Smooth muscle cell (in vitro differentiated cells): ENCODE results near the gene BCAS3. TPM values are rescaled to one million over a fixed set of nuclear protein-coding genes. Genes with fewer than 3 reads are reported as not detected.

Experiments used
- DNase-seq: peaks from one replicate; lab custom pipeline; 2025; ENCODE audit not compliant: unreplicated experiment; lab: John Stamatoyannopoulos, UW
- H2AFZ ChIP-seq: fragments of 200-600 bp; sonication (generic); 2 replicates; pipeline ENCODE4 v1.6.0; 2016; ENCODE audit warnings: antibody characterized with exemption, low read depth, mild to moderate bottlenecking
- H3F3A ChIP-seq: fragments of 200-600 bp; sonication (generic); 2 replicates; pipeline ENCODE4 v1.6.0; 2017; ENCODE audit warnings: antibody characterized with exemption, low read depth
- H3K27ac ChIP-seq: fragments of 200-600 bp; sonication (generic); 2 replicates; pipeline ENCODE4 v1.5.1; 2016; ENCODE audit warnings: low read depth, mild to moderate bottlenecking
- H3K27me3 ChIP-seq: fragments of 200-600 bp; sonication (generic); 2 replicates; pipeline ENCODE4 v1.6.1; 2016; ENCODE audit warnings: low read depth, mild to moderate bottlenecking
- H3K36me3 ChIP-seq: fragments of 200-600 bp; sonication (generic); 2 replicates; pipeline ENCODE4 v1.5.1; 2016; ENCODE audit warnings: low read depth
- H3K4me1 ChIP-seq: fragments of 200-600 bp; sonication (generic); 2 replicates; pipeline ENCODE4 v1.5.1; 2016; ENCODE audit warnings: low read depth
- H3K4me2 ChIP-seq: fragments of 200-600 bp; sonication (generic); 2 replicates; pipeline ENCODE4 v1.6.0; 2016; ENCODE audit warnings: mild to moderate bottlenecking
- H3K4me3 ChIP-seq: fragments of 200-600 bp; sonication (generic); 2 replicates; pipeline ENCODE4 v1.5.1; 2016; ENCODE audit warnings: mild to moderate bottlenecking
- H3K79me2 ChIP-seq: fragments of 200-600 bp; sonication (generic); 2 replicates; pipeline ENCODE4 v1.6.0; 2016; ENCODE audit warnings: low read depth, mild to moderate bottlenecking
- H3K9ac ChIP-seq: fragments of 200-600 bp; sonication (generic); 2 replicates; pipeline ENCODE4 v1.6.0; 2016; ENCODE audit warnings: low read depth
- H3K9me3 ChIP-seq: fragments of 200-600 bp; sonication (generic); replicated peaks from 2 replicates; pipeline ENCODE4 v1.5.1; 2016; ENCODE audit warnings: low read depth
- H4K20me1 ChIP-seq: fragments of 200-600 bp; sonication (generic); 2 replicates; pipeline ENCODE4 v1.6.0; 2016; ENCODE audit warnings: low read depth
- CTCF ChIP-seq: fragments of 200-600 bp; sonication (generic); IDR thresholded peaks from 2 replicates; pipeline ENCODE4 v1.5.1; 2017; ENCODE audit warnings: borderline replicate concordance, mild to moderate bottlenecking, antibody characterized with exemption; ENCODE audit not compliant: insufficient read depth, poor library complexity, severe bottlenecking
- WGBS: methylation state at CpG from one replicate; pipeline ENCODE4 v1.1.7; 2016; ENCODE audit warnings: low lambda C conversion rate; 5-methylcytosine and 5-hydroxymethylcytosine counted together
- polyA plus RNA-seq: library from polyadenylated mRNA; unstranded; fragments of >200 nt; fragmentation: Nextera tagmentation; extraction: Ambion mirVana; gene quantifications from 2 replicates; pipeline ENCODE4 v1.2.1, GENCODE V29; 2016
- total RNA-seq: library from RNA; depleted of rRNA; stranded (reverse); fragments of >200 nt; gene quantifications from 2 replicates; pipeline ENCODE4 v1.2.3, GENCODE V29; 2014

Gene BCAS3
- total and polyA plus RNA-seq, 2 experiments from 2014 or later = 17.2 to 54.5 TPM

- H3K9ac ChIP-seq = no peak overlapping the region
- H3K79me2 ChIP-seq = no peaks in the 10 kb centered on the region
- H3K9me3 ChIP-seq = no peaks in the 10 kb centered on the region
- no peaks in the 10 kb centered on the region for H3K36me3 ChIP-seq
- TF ChIP-seq CTCF = no peak
- H4K20me1 ChIP-seq = no peaks in the 10 kb centered on the region
- H3K4me1 ChIP-seq = peaks cover 6% of the 10 kb centered on the region
- peaks cover 9% of the 10 kb centered on the region for H3F3A ChIP-seq
- no peaks in the 10 kb centered on the region for H3K27me3 ChIP-seq
- peak overlapping the region; percentile 47 for H3K27ac ChIP-seq
- no peak overlapping the region for H3K4me3 ChIP-seq
- peak overlapping the region; percentile 6 for H3K4me2 ChIP-seq
- 14% methylated on average over 3 of the region's 3 CpGs for WGBS
- DNase-seq = no peak
- H2AFZ ChIP-seq = no peak overlapping the region
These were observed 541.8 kb downstream of the BCAS3 start for GRCh38 chr17:61219460-61219859.

GRCh38 chr17:61221181-61221580 lies 543.5 kb downstream of the BCAS3 start:
- WGBS = 44% methylated on average over 1 of the region's 1 CpG
- Histone ChIP-seq H3K27ac (no peak overlapping the region), H3K36me3 (no peaks in the 10 kb centered on the region), H3K4me2 (no peak overlapping the region), H3K4me1 (peaks cover 6% of the 10 kb centered on the region), H3K9me3 (no peaks in the 10 kb centered on the region), H3K27me3 (no peaks in the 10 kb centered on the region), H4K20me1 (no peaks in the 10 kb centered on the region), H3K79me2 (no peaks in the 10 kb centered on the region), H3F3A (peaks cover 9% of the 10 kb centered on the region), H3K4me3 (no peak overlapping the region), H3K9ac (no peak overlapping the region), H2AFZ (no peak overlapping the region)
- no peak for DNase-seq
- no peak for TF ChIP-seq CTCF

GRCh38 chr17:61221597-61222471 lies 544.2 kb downstream of the BCAS3 start:
- H3K4me2 ChIP-seq = no peak overlapping the region

More at GRCh38 chr17:61221597-61222471, 544.2 kb downstream of the BCAS3 start:
- Histone ChIP-seq H3K9ac (no peak overlapping the region), H3K36me3 (no peaks in the 10 kb centered on the region), H2AFZ (no peak overlapping the region), H3K4me3 (no peak overlapping the region), H3K27ac (no peak overlapping the region), H3K27me3 (no peaks in the 10 kb centered on the region), H4K20me1 (no peaks in the 10 kb centered on the region), H3K79me2 (no peaks in the 10 kb centered on the region), H3F3A (peaks cover 9% of the 10 kb centered on the region), H3K4me1 (peaks cover 6% of the 10 kb centered on the region), H3K9me3 (no peaks in the 10 kb centered on the region)
- 82% methylated on average over 8 of the region's 8 CpGs for WGBS
- no peak for TF ChIP-seq CTCF
- DNase-seq = no peak
